Osteocyte (in vitro differentiated cells): ENCODE measurements around the gene XPC. TPM values are rescaled to one million over a fixed set of nuclear protein-coding genes. Genes with fewer than 3 reads are reported as not detected.
A peak's percentile ranks its signal among the peaks of the same experiment; 100 is the strongest.

Experiments used
- DNase-seq: peaks from one replicate; pipeline ENCODE4 v3.0.0; 2021; ENCODE audit warnings: mixed read lengths; ENCODE audit not compliant: unreplicated experiment; ENCODE audit errors: extremely low spot score
- H3K27ac Mint-ChIP-seq: one replicate; pipeline ENCODE4 v1.8.0; 2021; ENCODE audit warnings: mild to moderate bottlenecking, mixed read lengths; ENCODE audit not compliant: unreplicated experiment
- H3K27me3 Mint-ChIP-seq: one replicate; pipeline ENCODE4 v1.8.0; 2021; ENCODE audit warnings: mixed read lengths; ENCODE audit not compliant: unreplicated experiment
- H3K36me3 Mint-ChIP-seq: one replicate; pipeline ENCODE4 v1.8.0; 2021; ENCODE audit warnings: mixed read lengths; ENCODE audit not compliant: unreplicated experiment
- H3K4me1 Mint-ChIP-seq: one replicate; pipeline ENCODE4 v1.8.0; 2021; ENCODE audit warnings: mixed read lengths; ENCODE audit not compliant: unreplicated experiment
- H3K4me3 Mint-ChIP-seq: one replicate; pipeline ENCODE4 v1.8.0; 2021; ENCODE audit warnings: mild to moderate bottlenecking, moderate library complexity, mixed read lengths; ENCODE audit not compliant: unreplicated experiment
- H3K9me3 Mint-ChIP-seq: one replicate; pipeline ENCODE4 v1.8.0; 2021; ENCODE audit warnings: mixed read lengths; ENCODE audit not compliant: unreplicated experiment
- total RNA-seq: library from RNA; stranded (reverse); gene quantifications from 2 replicates; pipeline ENCODE4 v1.2.1, GENCODE V29; 2021
- TF ChIP-seq, protein P1 (sequence below): fragments of 200-600 bp; sonication (generic); IDR thresholded peaks from 2 replicates; pipeline ENCODE4 v1.5.0; 2021; ENCODE audit warnings: antibody characterized with exemption, mild to moderate bottlenecking, moderate library complexity

XPC gene
- total RNA-seq, 1 donor from 2014 or later: 39.4 TPM

DNA sequence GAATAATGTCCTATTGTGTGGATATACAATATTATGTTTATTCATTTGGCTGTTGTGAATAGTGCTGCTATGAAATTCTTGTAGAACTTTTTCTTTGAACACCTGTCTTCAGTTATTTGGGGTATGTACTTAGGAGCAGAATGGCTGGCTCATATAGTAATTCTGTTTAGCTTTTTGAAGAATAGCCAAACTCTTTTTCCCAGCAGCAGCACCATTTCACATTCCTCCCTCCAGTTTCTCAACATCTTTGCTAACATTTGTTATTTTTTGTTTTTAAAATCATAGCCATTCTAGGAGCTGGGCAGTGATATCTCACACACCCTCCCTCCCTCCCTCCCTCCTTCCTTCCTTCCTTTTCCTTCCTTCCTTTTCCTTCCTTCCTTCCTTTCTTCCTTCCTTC is 40.0 kb upstream of the XPC start:
- Mint-ChIP-seq H3K4me1 (peaks cover 24% of the 10 kb centered on the region), H3K27me3 (no peaks in the 10 kb centered on the region), H3K4me3 (no peak overlapping the region), H3K9me3 (peaks cover 27% of the 10 kb centered on the region), H3K36me3 (peaks cover 25% of the 10 kb centered on the region), H3K27ac (no peak overlapping the region)
- TF ChIP-seq, protein P1, sequence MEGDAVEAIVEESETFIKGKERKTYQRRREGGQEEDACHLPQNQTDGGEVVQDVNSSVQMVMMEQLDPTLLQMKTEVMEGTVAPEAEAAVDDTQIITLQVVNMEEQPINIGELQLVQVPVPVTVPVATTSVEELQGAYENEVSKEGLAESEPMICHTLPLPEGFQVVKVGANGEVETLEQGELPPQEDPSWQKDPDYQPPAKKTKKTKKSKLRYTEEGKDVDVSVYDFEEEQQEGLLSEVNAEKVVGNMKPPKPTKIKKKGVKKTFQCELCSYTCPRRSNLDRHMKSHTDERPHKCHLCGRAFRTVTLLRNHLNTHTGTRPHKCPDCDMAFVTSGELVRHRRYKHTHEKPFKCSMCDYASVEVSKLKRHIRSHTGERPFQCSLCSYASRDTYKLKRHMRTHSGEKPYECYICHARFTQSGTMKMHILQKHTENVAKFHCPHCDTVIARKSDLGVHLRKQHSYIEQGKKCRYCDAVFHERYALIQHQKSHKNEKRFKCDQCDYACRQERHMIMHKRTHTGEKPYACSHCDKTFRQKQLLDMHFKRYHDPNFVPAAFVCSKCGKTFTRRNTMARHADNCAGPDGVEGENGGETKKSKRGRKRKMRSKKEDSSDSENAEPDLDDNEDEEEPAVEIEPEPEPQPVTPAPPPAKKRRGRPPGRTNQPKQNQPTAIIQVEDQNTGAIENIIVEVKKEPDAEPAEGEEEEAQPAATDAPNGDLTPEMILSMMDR: no peak
- DNase-seq: no peak

- Mint-ChIP-seq H3K4me3 (no peak overlapping the region), H3K27ac (no peak overlapping the region)
- DNase-seq: peak; percentile 68
Measured at GRCh38 chr3:14216257-14217048, 38.1 kb upstream of the XPC start.

GRCh38 chr3:14214764-14215163 is 36.4 kb upstream of the XPC start:
- H3K27ac Mint-ChIP-seq: no peak overlapping the region
- no peak for DNase-seq

More at GRCh38 chr3:14216257-14217048, 38.1 kb upstream of the XPC start:
- peaks cover 22% of the 10 kb centered on the region for H3K4me1 Mint-ChIP-seq
- peaks cover 16% of the 10 kb centered on the region for H3K36me3 Mint-ChIP-seq
- H3K27me3 Mint-ChIP-seq: no peaks in the 10 kb centered on the region
- peaks cover 16% of the 10 kb centered on the region for H3K9me3 Mint-ChIP-seq
- TF ChIP-seq, protein P1: peak; percentile 32

GRCh38 chr3:14213066-14213774 is 34.8 kb upstream of the XPC start:
- TF ChIP-seq, protein P1: no peak
- H3K9me3 Mint-ChIP-seq: no peaks in the 10 kb centered on the region
- H3K4me3 Mint-ChIP-seq: no peak overlapping the region
- peaks cover 51% of the 10 kb centered on the region for H3K4me1 Mint-ChIP-seq
- no peak overlapping the region for H3K27ac Mint-ChIP-seq
- DNase-seq: no peak
- no peaks in the 10 kb centered on the region for H3K36me3 Mint-ChIP-seq
- H3K27me3 Mint-ChIP-seq: no peaks in the 10 kb centered on the region

More at GRCh38 chr3:14214764-14215163, 36.4 kb upstream of the XPC start:
- TF ChIP-seq, protein P1: no peak
- H3K4me1 Mint-ChIP-seq: peaks cover 39% of the 10 kb centered on the region
- no peak overlapping the region for H3K4me3 Mint-ChIP-seq
- no peaks in the 10 kb centered on the region for H3K27me3 Mint-ChIP-seq
- peaks cover 3% of the 10 kb centered on the region for H3K9me3 Mint-ChIP-seq
- peaks cover 3% of the 10 kb centered on the region for H3K36me3 Mint-ChIP-seq

DNA sequence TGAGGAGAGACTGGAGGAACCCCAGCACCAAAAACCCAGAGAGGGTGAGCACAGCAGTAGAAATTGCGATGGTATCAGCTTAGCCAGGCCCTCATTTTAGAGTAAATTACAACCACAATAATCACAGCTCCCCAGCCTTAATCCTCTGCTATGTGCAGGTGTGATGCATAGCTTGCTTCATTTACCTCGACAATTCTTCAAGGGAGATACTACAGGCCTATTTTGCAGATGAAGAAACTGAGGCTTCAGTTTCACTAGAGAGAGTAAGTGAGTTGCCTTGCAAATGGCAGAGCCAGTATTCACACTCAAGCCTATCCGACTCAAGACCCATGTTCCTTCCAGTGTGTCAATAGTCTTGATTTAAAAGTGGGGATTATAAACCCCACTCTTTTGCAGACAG is 33.6 kb upstream of the XPC start:
- Mint-ChIP-seq H3K9me3 (no peaks in the 10 kb centered on the region), H3K27me3 (no peaks in the 10 kb centered on the region), H3K4me3 (no peak overlapping the region), H3K27ac (peak overlapping the region; percentile 86), H3K36me3 (no peaks in the 10 kb centered on the region), H3K4me1 (peaks cover 55% of the 10 kb centered on the region)
- no peak for DNase-seq
- TF ChIP-seq, protein P1: no peak
